ENCODE results near the gene FLAD1. TPM values are rescaled to one million over a fixed set of nuclear protein-coding genes. Genes with fewer than 3 reads are reported as not detected.

The FLAD1 gene
- total RNA-seq, 4 donors from 2014 or later: 19.5 to 29.6 (median 23.0) TPM

DNA sequence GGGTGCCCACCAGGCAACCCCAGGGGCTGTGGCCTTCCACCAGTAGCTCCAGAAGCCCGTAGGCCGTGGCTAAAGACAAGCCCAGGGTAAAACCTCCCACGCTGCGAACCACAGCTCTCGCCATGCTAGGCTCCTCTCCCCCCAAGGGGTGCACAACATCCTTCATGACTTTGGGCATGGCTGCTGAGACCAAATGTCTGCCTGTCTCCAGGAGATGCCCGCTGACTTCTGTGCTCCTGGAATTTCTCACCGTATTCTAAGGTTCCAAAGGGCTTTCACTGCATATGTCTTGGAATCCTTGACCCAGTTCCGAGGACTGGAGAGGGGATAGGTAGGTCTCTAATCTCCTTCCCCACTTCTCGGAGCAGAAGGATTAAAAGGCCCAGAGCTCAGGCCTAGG lies 50.4 kb downstream of the FLAD1 start, which contains the start of the genes DCST1 and DCST2:
DCST1 (plus strand) TSS at position 301 of the 400 bp plus-strand sequence. CDS start 213 bp downstream, outside the sequence.
DCST2 (minus strand) TSS at position 258 of the 400 bp plus-strand sequence; CDS start at position 178, 80 bp downstream.
- DNase-seq (ENCODE audit: extremely low spot score): no peak
- WGBS: 98% methylated on average over 9 of the region's 9 CpGs
- Histone ChIP-seq H3K9me3 (no peaks in the 10 kb centered on the region), H3K36me3 (no peaks in the 10 kb centered on the region), H3K4me1 (peaks cover 0 to 5% (median 3%) of the 10 kb centered on the region in 4 donors), H3K27me3 (no peaks in the 10 kb centered on the region), H3K27ac (replicated peaks in 1 of 4) (no peak within 1 kb of the TSS), H3K4me3 (no peak within 1 kb of the TSS)
- intact Hi-C loops (cut with DNase I): no loop called here
- TF ChIP-seq POLR2AphosphoS5 (IDR thresholded peaks at IDR 0.05): no peak
- no peak for TF ChIP-seq EP300 (IDR thresholded peaks at IDR 0.05)
- TF ChIP-seq, protein P1, sequence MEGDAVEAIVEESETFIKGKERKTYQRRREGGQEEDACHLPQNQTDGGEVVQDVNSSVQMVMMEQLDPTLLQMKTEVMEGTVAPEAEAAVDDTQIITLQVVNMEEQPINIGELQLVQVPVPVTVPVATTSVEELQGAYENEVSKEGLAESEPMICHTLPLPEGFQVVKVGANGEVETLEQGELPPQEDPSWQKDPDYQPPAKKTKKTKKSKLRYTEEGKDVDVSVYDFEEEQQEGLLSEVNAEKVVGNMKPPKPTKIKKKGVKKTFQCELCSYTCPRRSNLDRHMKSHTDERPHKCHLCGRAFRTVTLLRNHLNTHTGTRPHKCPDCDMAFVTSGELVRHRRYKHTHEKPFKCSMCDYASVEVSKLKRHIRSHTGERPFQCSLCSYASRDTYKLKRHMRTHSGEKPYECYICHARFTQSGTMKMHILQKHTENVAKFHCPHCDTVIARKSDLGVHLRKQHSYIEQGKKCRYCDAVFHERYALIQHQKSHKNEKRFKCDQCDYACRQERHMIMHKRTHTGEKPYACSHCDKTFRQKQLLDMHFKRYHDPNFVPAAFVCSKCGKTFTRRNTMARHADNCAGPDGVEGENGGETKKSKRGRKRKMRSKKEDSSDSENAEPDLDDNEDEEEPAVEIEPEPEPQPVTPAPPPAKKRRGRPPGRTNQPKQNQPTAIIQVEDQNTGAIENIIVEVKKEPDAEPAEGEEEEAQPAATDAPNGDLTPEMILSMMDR (IDR thresholded peaks at IDR 0.05): no peak
- TF ChIP-seq POLR2A (IDR thresholded peaks at IDR 0.05; ENCODE audit: low read depth): no peak

DNA sequence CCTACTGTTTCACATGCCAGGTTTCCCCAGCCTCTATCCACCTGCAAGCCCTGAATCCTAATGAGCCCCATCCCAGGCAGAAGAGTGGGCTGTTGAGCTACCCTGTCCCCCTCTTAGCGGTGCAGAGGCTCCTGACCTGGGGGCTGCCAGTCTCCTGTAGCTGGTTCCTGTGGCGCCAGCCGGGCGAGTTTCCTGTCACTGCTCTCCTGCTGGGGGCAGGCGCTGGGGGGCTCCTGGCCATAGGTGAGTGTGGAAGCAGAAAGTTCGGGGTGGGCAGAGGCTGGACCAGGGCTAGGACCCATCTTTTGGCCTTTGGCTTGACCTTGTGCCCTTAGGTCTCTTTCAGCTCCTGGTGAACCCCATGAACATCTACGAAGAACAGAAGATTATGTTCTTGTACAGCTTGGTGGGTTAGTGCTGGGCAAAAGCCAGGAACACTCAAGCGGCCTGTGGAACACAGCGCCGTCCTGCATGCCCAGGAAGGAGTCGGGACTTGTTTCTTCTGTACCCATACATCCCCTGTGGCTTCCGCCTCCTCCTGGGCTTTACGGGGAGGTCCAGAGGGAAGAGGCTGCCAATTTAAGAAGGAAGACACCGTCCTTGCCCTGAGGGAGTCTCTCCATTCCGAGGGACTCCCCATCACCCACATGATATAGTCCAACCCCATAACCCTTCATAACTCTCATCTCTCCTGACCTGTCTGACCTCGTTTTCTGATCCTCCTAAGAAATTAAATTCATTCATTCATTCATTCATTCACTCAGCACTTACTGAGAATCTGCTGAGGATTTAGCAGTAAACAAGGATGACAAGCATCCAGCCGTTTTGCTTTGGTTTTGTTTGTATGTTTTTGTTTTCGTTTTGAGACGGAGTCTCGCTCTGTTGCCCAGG lies 51.4 kb downstream of the FLAD1 start:
- Histone ChIP-seq H3K27me3 (no peaks in the 10 kb centered on the region), H3K36me3 (no peaks in the 10 kb centered on the region), H3K4me1 (peaks cover 4 to 13% (median 11%) of the 10 kb centered on the region in 4 donors), H3K9me3 (no peaks in the 10 kb centered on the region), H3K27ac (replicated peaks in 1 of 4) (no peak overlapping the region), H3K4me3 (no peak overlapping the region)
- WGBS: 82% methylated on average over 18 of the region's 20 CpGs
- DNase-seq (ENCODE audit: extremely low spot score): no peak
- intact Hi-C loops (cut with DNase I): no loop called here
- no peak for TF ChIP-seq EP300 (IDR thresholded peaks at IDR 0.05)
- TF ChIP-seq POLR2AphosphoS5 (IDR thresholded peaks at IDR 0.05): no peak
- no peak for TF ChIP-seq POLR2A (IDR thresholded peaks at IDR 0.05; ENCODE audit: low read depth)
- TF ChIP-seq, protein P1 (IDR thresholded peaks at IDR 0.05): no peak

DNA sequence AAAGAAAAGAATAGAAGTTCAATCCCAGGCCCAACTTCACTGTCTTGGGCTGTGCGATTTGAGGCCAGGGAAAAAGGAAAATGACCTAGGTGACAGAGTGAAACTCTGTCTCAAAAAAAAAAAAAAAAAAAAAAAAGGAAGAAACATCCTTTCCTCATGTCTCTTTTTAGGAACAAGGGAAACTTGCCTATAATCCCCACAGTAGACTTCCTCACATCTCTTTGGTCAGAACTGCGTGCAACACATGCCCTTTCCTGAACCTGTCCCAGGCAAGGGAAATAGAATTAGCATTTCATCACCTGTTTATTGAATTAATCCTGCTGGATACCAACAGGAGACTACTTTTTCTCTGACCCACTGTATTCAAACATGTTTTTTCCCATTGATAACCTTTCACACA lies 52.8 kb downstream of the FLAD1 start:
- Histone ChIP-seq H3K27me3 (no peaks in the 10 kb centered on the region), H3K27ac (replicated peaks in 1 of 4) (no peak overlapping the region), H3K9me3 (no peaks in the 10 kb centered on the region), H3K4me3 (no peak overlapping the region), H3K36me3 (no peaks in the 10 kb centered on the region), H3K4me1 (peaks cover 4 to 13% (median 11%) of the 10 kb centered on the region in 4 donors)
- intact Hi-C loops (cut with DNase I): no loop called here
- WGBS: 70% methylated on average over 2 of the region's 2 CpGs
- no peak for TF ChIP-seq POLR2A (IDR thresholded peaks at IDR 0.05; ENCODE audit: low read depth)
- no peak for TF ChIP-seq POLR2AphosphoS5 (IDR thresholded peaks at IDR 0.05)
- no peak for TF ChIP-seq EP300 (IDR thresholded peaks at IDR 0.05)
- TF ChIP-seq, protein P1 (IDR thresholded peaks at IDR 0.05): no peak
- DNase-seq (ENCODE audit: extremely low spot score): no peak

DNA sequence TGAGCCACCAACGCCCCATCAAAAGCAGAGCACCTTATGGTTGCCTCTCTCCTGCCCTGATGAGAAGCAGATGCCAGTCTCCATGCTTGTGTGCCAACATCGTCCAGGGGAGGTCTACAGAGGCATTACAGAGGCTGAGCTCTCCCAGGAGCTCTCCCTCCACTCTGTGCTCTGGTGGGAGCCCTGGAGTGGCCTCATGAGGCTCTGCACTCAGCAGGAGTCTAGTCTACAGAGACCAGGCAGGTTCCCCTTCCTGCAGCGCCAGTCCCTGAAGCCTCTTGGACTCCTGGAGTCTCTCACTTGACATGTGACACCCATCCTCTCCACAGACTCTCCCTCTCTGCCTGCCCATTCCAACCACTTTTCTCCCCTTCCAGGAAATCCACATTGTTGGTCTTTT lies 53.9 kb downstream of the FLAD1 start:
- Histone ChIP-seq H3K4me1 (peaks cover 4 to 13% (median 11%) of the 10 kb centered on the region in 4 donors), H3K27ac (replicated peaks in 1 of 4) (no peak overlapping the region), H3K4me3 (no peak overlapping the region), H3K27me3 (no peaks in the 10 kb centered on the region), H3K36me3 (no peaks in the 10 kb centered on the region), H3K9me3 (no peaks in the 10 kb centered on the region)
- TF ChIP-seq POLR2A (IDR thresholded peaks at IDR 0.05; ENCODE audit: low read depth): no peak
- no peak for TF ChIP-seq POLR2AphosphoS5 (IDR thresholded peaks at IDR 0.05)
- TF ChIP-seq, protein P1 (IDR thresholded peaks at IDR 0.05): no peak
- TF ChIP-seq EP300 (IDR thresholded peaks at IDR 0.05): no peak
- 89% methylated on average over 1 of the region's 3 CpGs for WGBS
- no peak for DNase-seq (ENCODE audit: extremely low spot score)
- intact Hi-C loops (cut with DNase I): no loop called here
